HG03025 (cell line): ENCODE measurements around the gene FOXK1.

Experiments
- ATAC-seq: cut with Tn5 transposase; IDR thresholded peaks from one replicate; pipeline ENCODE4 v1.9.1; 2021; ENCODE audit warnings: mild to moderate bottlenecking, moderate library complexity; ENCODE audit not compliant: unreplicated experiment, low FRiP score

Gene FOXK1

DNA sequence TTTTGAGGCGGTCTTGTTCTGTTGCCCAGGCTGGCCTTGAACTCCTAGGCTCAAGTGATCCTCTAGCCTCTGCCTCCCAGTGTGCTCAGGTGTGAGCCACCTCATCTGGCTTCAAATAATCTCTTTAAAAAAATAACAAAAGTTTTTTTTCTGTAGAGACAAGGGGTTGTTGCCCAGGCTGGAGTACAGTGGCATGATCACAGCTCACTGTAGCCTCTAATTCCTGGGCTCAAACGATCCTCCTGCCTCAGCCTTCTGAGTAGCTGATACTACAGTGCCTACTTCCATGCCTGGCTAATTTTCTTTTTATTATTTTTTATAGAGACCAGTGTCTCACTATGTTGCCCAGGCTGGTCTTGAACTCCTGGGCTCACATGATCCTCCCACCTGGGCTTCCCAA, 11.7 kb downstream of the FOXK1 start:
- no peak for ATAC-seq

- no peak for ATAC-seq
Measured at GRCh38 chr7:4694305-4694704, 12.2 kb downstream of the FOXK1 start.

DNA sequence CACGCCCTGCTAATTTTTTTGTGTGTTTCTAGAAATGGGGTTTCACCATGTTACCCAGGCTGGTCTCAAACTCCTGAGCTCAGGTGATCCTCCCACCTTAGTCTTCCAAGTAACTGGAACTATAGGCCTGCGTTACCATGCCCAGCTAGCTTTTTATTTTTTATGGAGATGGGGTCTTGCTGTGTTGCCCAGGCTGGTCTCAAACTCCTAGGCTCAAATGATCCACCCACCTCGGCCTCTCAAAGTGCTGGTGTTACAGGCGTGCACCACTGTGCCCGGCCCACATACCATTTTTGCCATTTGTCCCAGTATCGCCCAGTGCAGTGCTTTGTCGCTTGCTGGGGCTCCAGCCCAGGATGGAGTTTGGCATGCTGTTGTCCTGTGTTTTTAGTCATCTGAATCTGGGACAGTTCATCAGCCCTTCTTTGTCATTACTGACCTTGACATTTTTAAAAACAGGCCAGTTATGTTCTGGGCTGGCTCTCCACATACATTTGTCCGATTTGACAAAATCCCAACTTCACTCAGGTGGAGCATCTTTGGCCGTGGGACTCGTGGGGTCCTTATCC, 16.7 kb downstream of the FOXK1 start:
- no peak for ATAC-seq

DNA sequence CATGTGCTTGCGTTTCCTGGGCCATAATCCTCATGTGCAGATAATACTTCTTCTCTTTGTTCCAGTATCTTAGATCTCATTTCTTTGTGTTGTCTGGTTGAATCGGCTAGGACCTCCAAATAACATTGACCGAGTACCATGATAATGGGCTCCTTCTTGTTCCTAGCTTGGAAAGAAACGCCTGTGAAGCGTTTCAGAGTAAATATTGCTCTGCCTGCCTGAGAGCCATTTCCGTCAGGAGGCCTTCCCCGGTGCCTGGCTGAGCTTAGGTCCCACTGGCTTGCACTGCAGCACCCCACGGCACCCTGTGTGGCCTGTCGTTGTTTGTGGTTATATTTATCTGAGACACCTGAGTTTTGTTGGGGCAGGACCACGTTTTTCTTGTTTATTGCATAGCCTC, 17.7 kb downstream of the FOXK1 start:
- no peak for ATAC-seq

- no peak for ATAC-seq
Measured at GRCh38 chr7:4700577-4701235, 18.6 kb downstream of the FOXK1 start.

GRCh38 chr7:4702961-4703512, 20.9 kb downstream of the FOXK1 start:
- ATAC-seq = no peak

- no peak for ATAC-seq
Measured at GRCh38 chr7:4703532-4703931, 21.4 kb downstream of the FOXK1 start.

DNA sequence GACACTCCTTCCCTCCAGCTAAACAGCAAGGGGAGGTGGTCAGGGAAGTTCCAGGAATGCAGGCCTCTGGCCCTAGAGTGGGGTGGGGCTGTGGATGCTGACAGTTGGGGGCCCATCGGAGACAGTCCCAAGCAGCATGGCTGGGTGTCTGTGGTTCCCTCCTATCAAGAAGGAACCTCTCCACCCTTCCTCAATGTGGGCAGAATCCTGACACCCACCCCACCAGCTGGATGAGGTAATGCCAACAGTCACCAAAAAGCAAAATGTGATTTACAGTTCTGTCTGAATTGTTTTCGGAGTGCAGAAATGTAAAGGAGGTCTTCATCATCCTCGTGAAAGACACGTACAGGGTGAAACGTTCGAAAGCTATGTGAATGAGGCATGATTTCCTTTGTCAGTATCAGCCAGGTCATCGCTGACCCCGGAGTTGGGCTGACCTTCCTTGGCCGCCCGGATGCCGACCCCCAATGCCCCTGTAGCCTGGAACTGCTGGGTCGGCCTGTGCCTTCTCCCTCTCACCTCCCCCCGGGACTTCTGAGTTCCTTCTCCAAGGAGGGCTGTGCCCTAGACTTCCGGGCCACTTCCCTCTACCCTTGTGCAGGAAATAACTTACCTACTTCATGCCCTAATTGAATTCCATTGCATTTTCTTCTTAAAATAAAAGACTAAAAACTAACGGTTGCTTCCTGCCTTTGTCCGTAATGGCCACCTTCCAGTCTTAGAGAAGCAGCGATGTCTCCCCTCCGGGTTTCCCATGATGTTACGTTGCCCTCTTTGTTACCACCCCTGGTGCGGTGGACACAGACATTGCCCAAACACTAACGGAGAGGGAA, 24.5 kb downstream of the FOXK1 start:
- ATAC-seq = no peak

DNA sequence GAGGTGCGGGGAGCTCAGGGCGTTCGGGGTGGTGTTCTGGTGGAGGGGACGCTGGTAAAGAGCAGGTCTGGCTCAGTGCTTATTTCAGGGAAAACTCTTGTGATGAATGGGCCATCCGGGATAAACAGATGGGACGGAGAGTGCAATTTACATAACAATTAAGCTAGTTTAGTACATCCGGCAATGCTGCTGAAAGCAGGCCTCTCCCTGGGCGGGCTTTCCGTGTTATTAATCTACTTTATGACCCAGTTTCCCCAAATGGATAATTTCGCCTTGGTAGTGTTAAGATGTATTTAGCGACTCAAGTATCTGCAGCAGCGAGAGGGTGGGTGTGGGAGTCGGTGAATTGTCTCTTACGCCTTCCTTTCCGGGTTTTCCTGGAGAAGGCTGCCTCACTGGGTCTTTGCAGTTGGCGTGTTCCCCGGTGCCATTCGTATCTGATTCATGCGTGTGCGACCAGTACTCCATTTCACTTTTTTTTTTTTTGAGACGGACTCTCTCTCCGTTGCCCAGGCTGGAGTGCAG, 25.2 kb downstream of the FOXK1 start:
- ATAC-seq = no peak

DNA sequence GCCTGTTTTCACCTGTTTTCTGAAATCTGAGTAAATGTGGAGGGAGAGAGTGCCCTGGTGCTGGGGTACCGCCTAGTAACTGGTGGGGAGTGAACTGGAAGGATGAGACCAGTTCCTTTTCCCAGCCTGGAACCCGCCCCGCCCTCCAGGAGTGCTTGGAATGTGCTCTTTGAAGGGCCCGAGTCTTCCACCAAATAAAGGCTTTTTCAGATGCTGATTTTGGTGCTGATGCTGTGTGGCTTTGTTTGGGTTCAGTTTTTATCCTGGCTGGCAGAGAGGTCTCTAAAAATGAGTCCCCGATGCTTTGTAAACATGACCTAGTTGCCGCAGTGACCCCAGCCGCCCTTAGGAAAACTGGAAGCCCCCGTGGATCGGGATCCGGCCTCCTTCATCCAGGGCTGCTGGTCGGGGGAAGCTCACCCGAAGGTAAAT, 25.9 kb downstream of the FOXK1 start:
- no peak for ATAC-seq

DNA sequence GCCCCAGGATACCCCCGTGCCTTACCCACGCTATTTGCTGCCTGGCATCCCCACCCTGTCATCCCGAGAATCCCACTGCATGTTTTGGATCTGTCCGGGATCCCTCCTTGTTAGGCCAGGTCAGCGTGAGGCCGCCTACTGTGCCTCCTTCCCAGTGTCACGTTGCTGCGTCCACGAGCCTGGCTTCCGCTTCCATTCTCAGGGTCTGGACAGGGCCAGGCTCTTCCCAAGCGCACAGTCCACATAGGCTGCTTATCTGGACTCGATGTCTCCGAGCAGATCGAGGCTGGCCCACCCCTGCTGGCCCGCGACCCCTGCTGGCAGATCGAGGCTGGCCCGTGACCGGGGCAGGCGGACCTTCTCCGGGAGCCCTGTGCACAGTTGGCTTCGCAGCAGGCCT, 27.1 kb downstream of the FOXK1 start:
- no peak for ATAC-seq

- ATAC-seq = no peak
Measured at GRCh38 chr7:4711093-4711492, 29.0 kb downstream of the FOXK1 start.

- no peak for ATAC-seq
Measured at GRCh38 chr7:4711634-4712033, 29.5 kb downstream of the FOXK1 start.

DNA sequence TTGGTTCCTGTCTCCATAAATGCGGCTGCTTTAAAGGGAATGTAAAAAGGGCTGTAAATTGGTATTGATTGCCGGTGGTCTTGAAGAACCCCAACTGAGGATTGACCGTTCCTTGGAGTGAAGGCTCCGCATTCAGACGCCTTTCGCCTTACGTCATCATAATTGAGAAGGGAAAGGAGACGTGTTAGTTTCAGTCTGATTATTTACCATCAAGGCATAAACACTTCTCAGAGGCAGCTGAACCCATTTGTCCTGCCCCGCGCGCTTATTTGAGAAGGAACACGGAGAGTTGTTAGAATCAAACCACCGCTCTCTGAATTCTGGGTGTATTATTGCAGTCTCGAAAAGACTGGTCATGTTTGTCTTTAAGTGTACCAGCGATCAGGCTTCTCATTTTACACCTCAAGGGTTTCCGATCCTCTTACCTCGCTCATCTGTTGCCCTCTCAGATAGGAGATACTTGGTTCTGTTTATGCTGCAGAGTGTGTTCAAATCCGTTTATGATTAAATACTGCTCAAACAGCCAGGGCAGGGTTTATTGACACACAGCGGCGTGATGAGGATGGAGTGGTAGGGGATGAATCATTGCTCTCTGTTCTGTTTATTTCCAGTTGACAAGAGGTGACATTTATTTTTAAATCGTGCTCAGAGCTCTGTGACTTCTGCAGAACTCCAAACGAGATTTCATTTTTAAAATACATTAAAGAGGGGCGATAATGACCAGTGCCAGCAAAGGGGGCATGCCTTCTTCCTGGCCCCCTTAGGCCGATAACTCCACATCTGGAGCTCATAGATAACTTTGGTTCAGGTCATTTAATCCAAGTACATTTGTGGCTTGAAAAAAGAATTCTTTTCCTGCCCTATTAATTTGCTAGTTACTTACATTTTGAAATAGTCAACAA, 30.4 kb downstream of the FOXK1 start:
- peak; percentile 54 for ATAC-seq

DNA sequence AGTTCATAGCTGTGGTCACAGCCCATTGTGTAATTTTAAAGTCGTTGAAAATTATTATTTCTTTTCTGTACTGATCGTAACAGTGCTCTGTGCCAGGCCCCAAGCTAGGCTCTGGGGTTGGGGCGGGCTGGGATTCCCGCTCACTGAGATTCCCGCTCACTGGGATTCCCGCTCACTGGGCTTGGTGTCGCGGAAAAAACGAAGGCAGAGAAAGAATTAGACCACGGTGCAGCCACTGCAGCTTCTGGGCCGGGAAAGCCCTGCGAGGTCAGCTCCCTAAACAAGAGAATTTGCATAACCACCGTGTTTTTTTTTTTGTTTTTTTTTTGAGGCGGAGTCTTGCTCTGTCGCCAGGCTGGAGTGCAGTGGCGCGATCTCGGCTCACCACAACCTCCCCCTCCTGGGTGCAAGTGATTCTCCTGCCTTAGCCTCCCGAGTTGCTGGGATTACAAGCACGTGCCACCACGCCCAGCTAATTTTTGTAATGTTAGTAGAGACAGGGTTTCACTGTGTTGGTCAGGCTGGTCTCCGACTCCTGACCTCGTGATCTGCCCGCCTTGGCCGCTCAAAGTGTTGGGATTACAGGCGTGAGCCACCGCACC, 31.2 kb downstream of the FOXK1 start:
- peak; percentile 54 for ATAC-seq

GRCh38 chr7:4714161-4714700, 32.1 kb downstream of the FOXK1 start:
- ATAC-seq = no peak

DNA sequence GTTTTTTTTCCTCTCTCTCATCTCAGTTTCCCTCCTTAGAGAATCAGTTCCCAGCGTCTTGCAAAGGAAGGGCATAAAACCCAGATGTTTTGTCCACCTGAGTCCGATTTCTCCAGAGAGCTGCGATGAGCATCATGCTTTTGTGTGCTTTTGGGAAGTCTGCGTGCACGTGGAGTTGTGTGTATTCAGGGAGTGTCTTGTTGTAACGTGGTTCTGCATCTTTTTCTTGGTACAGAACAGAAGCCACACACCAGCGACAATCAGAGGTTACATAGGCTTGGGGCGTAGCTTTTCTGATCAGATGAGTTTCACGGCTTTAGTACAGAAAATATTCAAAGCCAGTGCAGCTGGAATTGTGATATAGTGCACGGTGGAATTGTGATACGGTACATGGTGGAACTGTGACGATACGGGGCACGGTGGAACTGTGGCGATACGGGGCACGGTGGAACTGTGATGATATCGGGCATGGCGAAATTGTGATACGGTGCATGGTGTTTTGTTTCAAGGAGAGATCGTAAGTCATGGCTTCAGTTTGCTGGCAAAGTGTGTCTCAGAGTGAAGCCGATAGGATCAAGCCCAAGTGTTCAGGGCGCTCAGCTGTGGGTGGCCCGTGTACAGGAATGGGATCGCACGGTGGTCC, 32.8 kb downstream of the FOXK1 start:
- ATAC-seq = no peak

DNA sequence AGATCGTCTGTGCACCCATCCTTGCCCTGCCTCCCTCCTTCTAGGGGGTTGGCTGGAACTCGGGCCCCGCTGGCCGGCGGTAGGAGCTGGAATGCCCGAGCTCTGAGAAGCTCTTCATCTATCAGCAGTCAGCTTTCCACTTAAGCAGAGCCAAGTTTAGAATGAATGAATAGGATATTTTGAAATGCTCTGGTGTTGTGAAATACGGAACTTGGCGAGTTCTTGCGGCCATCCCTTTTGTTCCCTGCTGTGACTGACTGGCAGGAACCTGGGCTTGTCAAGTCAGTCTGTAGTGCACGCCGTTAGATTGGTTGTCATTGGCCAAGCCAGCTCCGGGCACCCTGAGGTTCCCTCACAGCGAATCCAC, 33.3 kb downstream of the FOXK1 start:
- no peak for ATAC-seq
